Activated CD8-positive, alpha-beta memory T cell treated with anti-CD3 and anti-CD28 coated beads for 24 hours (primary cell): ENCODE measurements around the gene BPIFB3.
"Not testable (repeated sequence)": the region's sequence is repeated elsewhere in the genome, so short reads cannot be mapped to it uniquely, and the experiment has no call there.

Experiments used
- DNase-seq: peaks from one replicate; pipeline ENCODE4 v3.0.0-alpha.2; 2020

The BPIFB3 gene

GRCh38 chr20:33028875-33029274, 24.8 kb upstream of the BPIFB3 start:
- no peak for DNase-seq

DNA sequence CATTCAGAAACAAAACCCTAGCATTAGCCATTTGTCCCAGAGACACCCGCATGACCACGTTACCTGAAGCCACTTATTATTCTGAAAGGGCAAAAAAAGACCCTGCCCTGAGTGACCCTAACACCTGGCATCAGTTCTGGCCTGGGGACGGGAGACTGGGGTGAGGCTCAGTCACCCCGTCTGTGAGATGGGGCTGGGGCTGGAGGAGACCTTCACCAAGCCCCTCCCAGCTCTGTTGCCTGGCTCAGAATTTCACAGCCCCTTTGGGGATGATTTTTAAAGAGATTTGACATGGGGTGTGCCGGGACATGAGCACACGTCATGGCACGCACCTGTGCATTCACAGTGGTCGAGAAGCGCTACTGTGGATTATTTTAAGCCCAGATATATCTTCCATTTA, 23.6 kb upstream of the BPIFB3 start:
- DNase-seq: no peak

DNA sequence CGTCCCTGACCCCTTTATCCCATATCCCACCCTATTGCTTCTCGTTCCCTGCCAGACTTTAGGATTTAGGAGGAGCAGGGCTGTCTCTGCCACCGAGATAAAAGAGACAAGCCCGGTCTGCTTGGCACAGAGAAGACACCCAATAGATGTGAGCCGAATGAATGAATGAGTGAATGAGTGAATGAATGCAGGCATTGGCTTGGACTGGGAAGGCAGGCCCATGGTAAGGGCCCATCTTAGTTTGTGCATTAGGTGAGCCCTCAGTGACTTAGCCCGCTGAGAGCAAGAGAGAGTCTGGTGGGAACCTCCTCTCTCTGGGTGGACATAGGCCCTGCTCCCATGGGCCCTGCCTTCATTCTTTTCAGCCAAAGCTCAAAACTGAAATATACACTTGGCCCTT, 23.1 kb upstream of the BPIFB3 start:
- DNase-seq: no peak

DNA sequence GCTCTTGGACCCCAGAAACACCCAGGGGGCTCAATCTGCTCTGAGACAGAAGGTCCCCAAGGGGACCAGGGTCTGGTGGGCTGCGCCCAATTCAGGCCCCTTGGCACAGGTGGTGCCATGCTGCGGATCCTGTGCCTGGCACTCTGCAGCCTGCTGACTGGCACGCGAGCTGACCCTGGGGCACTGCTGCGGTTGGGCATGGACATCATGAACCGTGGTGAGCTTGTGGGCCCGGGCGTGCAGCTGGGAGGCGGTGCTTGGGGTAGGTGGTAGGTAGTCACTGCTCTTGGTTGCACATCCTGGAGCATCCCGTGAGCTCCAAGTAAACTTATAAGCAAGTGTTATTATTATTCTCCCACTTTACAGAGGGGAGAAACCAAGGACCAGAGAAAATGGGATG, 22.2 kb upstream of the BPIFB3 start, which contains the start of gene BPIFB6:
Gene BPIFB6 (plus strand): TSS at position 118 of the 400 bp plus-strand sequence. CDS start 0 bp downstream, at position 118.
- DNase-seq: no peak

DNA sequence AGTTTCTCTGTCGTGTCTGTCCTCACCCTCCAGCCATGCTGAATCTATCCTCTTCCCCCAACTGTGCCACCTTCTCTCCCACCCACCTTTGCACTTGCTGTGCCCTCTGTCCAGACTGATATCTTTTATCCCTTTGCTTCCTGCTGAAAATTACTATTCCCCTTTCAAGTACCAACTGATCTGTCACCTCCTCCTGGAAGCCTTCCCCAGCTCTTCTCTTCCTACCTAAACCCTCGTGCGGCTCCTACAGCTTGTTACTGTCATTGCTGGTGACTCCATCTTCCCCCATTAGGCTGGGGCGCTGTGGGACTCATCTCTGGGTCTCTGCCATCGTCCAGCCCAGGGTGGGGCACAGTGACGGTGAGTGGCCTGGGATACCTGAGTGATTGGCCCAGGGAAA, 21.1 kb upstream of the BPIFB3 start:
- DNase-seq: no peak

- no peak for DNase-seq
Measured at GRCh38 chr20:33033381-33033780, 20.3 kb upstream of the BPIFB3 start.

GRCh38 chr20:33034115-33034514, 19.6 kb upstream of the BPIFB3 start:
- no peak for DNase-seq

GRCh38 chr20:33034901-33035492, 18.7 kb upstream of the BPIFB3 start:
- no peak for DNase-seq

- DNase-seq: no peak
Measured at GRCh38 chr20:33037456-33037855, 16.2 kb upstream of the BPIFB3 start.

DNA sequence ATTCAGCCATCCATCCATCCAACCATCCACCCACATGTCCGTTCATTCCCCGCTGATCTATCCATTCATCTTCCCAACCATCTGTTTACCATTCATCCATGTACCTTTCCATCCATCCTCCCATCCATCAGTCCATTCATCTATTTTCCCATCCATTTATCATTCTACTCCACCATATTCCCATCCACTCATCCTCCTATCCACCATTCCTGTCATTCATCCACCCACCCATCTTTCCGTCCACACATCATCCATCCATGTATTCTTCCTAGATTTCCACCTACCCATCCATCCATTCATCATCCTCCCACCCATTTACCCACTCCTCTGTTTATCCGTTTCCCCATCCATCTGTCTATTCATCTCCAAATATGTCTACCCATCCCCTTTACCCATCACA, 15.5 kb upstream of the BPIFB3 start:
- no peak for DNase-seq

DNA sequence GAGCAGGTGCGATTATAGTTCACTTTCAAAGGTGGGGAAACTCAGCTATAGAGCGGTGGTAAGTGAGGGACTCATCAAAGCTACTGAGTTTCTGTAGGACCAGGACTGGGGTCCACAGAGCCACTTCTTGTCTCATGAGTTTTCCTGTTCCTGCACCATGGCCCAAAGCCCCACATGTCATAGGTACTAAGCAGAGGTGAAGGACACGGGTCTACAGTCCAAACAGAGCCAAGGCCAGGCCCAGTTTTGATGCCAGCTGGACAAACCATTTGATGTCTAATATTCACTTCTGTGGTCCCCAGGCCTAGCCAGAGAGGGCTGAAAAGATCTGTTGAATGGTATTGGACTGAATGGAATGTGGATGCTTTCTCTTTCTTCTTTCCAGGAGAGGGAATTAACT, 11.3 kb upstream of the BPIFB3 start:
- DNase-seq: no peak

DNA sequence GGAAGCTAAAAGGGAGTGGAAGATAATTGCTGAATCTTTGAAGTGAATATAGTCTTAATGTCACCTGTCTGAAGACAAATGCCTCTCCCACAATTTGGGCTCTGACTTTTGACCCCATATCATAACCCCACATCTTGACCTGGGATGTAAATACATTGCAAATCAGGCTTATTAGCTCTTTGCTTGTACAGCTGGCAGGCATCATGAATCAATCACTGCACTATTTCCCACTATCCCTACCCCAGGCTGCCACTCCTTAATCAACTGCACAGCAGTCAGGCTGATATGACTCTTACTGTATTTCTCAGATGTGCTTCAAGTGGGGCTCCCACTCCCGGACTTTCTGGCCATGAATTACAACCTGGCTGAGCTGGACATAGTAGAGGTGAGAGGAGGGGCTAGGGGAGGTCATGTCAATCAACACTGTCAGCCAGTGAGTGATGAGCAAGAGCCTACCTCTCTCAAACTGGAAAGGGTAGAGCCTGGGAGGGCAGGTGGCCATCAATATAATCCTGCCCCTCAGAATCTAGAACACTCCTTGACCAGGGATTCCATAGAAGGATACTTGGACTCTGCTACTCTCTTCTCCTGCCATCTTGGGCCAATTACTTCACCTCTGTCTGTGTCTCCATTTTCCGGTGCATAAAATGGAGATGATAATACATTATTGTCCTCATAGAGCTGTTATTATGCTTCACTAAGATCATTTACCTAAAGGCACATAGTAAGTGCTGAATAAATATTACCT, 10.5 kb upstream of the BPIFB3 start:
- DNase-seq: no peak

- no peak for DNase-seq
Measured at GRCh38 chr20:33043731-33044181, 9.9 kb upstream of the BPIFB3 start.

DNA sequence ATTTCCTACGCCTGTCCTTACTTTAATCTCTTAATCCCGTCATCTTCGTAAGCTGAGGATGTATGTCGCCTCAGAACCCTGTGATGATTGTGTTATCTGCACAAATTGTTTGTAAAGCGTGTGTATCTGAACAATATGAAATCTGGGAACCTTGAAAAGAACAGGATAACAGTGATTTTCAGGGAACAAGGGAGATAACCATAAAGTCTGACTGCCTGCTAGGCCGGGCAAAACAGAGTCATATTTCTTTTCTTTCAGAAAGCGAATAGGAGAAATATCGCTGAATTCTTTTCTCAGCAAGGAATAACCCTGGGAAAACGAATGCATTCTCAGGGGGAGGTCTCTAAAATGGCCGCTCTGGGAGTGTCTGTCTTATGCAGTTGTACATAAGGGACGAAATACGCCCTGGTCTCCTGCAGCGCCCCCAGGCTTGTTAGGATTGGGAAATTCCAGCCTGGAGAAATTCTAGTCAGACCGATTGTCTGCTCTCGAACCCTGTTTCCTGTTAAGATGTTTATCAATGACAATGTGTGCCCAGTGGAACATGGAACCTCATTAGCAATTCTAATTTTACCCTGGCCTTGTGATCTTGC, 8.5 kb upstream of the BPIFB3 start:
- not testable (repeated sequence) for DNase-seq

GRCh38 chr20:33046412-33046811, 7.3 kb upstream of the BPIFB3 start:
- DNase-seq: no peak

GRCh38 chr20:33051333-33051732, 2.4 kb upstream of the BPIFB3 start:
- no peak for DNase-seq

- no peak for DNase-seq
Measured at GRCh38 chr20:33054381-33054780, 678 bp downstream of the BPIFB3 start.

DNA sequence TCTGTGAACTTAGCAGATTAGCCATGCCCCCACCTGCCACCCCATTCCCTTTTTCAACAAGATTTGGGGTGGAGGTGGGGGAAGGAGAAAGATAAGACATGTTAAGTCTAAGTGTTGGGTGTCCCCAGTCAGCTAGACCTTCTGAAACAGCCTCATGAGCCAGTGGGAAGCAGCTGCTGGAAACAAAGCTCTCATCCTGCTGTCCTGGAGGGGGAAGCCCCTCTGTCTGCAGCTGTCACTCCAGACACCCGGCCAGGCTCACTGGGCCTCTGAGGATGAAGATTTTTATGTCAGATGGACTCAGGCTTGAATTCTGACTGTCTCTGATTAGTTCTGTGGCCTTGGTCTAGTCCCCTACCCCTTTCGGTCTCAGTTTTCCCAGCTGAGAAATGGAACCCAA, 1.1 kb downstream of the BPIFB3 start:
- DNase-seq: no peak

- DNase-seq: no peak
Measured at GRCh38 chr20:33059136-33059535, 5.4 kb downstream of the BPIFB3 start.

DNA sequence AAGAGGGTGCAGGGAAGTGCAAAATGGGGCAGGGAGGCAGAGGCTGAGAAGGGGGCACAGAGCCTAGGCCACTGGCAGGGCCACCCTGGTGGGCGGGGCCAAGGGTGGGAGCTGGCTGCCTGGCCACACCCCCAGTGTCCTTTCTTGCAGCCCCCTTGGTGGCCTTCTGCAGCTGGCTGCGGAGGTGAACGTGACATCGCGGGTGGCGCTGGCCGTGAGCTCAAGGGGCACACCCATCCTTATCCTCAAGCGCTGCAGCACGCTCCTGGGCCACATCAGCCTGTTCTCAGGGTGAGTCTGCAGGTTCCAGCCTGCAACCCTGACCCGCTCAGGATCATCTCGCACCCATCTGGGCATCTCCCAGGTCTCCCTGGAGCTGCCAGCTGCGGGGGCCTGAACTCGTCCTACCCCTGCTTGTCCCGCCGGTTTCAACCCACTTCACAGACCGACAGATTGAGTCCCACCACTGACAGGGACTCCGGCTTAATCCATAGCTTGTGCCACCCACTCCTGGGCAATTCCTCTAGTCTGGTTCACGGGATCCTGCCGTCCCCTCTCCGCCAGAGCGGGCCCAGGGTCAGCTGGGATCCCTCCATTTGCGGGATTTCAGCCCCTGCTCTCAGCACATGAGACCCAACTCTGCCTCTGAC, 6.2 kb downstream of the BPIFB3 start:
- no peak for DNase-seq

- no peak for DNase-seq
Measured at GRCh38 chr20:33061658-33062028, 7.9 kb downstream of the BPIFB3 start.

DNA sequence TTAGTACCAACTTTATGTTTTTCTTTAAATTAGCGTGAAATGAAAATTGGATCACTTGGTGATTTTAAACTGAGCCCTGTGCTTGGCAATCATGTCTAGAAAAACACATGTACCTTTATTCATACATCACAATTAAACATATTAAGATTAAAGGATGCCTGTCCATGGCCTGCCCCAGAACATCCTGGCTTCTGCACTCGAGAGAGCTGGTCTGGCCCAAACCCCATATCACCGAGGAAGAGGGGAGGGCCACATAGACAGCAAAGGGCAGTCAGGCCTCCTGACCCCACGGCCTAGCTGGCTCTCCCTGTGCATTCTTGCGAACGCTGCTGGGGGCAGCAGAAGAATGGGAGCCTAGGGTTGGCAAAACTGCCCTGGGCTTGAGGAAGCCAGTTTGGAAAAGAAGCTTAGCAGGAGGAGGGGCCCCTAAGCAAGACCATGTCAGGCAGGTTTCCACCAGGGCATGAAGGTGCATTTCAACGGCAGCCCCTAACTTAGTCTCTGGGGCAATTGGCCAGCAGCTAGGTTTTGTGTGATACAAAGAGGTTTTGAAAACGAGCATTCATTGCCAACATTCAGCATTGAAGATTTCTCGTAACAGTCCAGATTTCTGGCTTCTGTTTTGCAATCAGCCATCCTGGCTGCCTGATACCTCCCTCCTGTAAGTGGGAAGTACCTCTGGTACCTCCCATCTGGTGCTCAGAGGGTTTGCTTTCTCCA, 8.6 kb downstream of the BPIFB3 start:
- DNase-seq: no peak

GRCh38 chr20:33062825-33063149, 9.1 kb downstream of the BPIFB3 start:
- DNase-seq: no peak
